GM20431 (cell line): ENCODE results near the gene HNRNPCL4.
"Not testable (repeated sequence)": the region's sequence is repeated elsewhere in the genome, so short reads cannot be mapped to it uniquely, and the experiment has no call there.

Experiments used
- in situ Hi-C: fragments of 300-500 bp; cut with MseI, MboI; formaldehyde crosslinking; loops from one replicate; pipeline ENCODE4 v1.15.0; 2020; ENCODE audit warnings: low sequenced_read_pairs; ENCODE audit not compliant: unreplicated experiment

The HNRNPCL4 gene

GRCh38 chr1:13165531-13165930, at the start of gene HNRNPCL4:
TSS of gene HNRNPCL4 (minus strand) at chr1:13165631. CDS start at chr1:13165467, 164 bp downstream.
- in situ Hi-C loops: not testable (repeated sequence)

- in situ Hi-C loops: not testable (repeated sequence)
Measured at GRCh38 chr1:13208712-13209111, 43.3 kb upstream of the HNRNPCL4 start.

GRCh38 chr1:13201309-13201708, 35.9 kb upstream of the HNRNPCL4 start, which contains the start of gene PRAMEF13:
TSS of gene PRAMEF13 (minus strand) at chr1:13201409. CDS start at chr1:13199589, 1,820 bp downstream.
- in situ Hi-C loops: not testable (repeated sequence)

- in situ Hi-C loops: not testable (repeated sequence)
Measured at GRCh38 chr1:13171548-13171947, 6.1 kb upstream of the HNRNPCL4 start, which contains the start of gene PRAMEF9. TSS of gene PRAMEF9 (plus strand) at chr1:13171848. CDS start at chr1:13175281, 3,433 bp downstream.

- in situ Hi-C loops: not testable (repeated sequence)
Measured at GRCh38 chr1:13155909-13156308, 9.5 kb downstream of the HNRNPCL4 start, which contains the start of gene PRAMEF26. TSS of gene PRAMEF26 (minus strand) at chr1:13156009. CDS start at chr1:13153095, 2,914 bp downstream.

GRCh38 chr1:13116754-13117153, 48.7 kb downstream of the HNRNPCL4 start, which contains the start of gene HNRNPCL2:
TSS of gene HNRNPCL2 (minus strand) at chr1:13116854. CDS start at chr1:13116400, 454 bp downstream.
- in situ Hi-C loops: not testable (repeated sequence)
